HG03159 (cell line): Measurements from ENCODE around the gene CCNL2.
"Not testable (repeated sequence)": the region's sequence is repeated elsewhere in the genome, so short reads cannot be mapped to it uniquely, and the experiment has no call there.

Experiments
- ATAC-seq: cut with Tn5 transposase; IDR thresholded peaks from one replicate; pipeline ENCODE4 v1.9.1; 2021; ENCODE audit warnings: mild to moderate bottlenecking, moderate library complexity; ENCODE audit not compliant: unreplicated experiment

CCNL2 gene

DNA sequence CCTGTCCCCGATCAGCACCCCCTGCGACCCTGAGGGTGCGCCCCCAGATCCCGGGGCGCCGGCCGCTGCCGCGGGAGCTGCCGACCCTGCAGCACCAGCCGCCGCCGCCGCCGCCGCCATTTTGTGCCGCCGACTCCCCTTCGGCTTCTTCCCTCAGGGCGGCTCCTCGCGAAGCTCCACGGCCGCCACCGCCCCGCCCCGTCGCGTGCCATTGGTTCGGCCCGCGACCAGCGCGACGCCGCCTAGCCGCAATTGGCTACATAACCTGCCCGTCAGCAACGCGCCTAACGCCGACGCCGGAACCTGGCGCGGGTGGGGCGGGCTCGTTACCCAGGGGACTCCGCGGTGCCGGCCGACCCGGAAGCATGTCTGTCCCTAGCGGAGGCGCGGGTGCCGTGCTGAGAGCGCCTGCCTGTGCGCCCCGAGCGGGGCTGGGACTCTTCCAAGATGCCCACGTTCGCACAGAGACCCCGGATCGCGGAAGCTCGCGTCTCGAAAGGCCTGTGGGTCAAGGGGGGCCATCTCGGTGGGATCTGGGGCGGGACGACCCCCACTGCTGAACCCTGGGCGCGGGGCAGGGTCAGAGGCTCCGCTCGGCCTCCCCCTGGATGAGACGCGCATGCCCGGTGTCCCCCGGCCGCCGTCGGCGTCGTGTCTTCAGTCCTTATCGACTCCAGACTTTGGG is at the start of gene CCNL2:
TSS of gene CCNL2 (minus strand) at position 149 of the 685 bp plus-strand sequence. CDS start at position 120, 29 bp downstream.
- peak; percentile 94 for ATAC-seq

DNA sequence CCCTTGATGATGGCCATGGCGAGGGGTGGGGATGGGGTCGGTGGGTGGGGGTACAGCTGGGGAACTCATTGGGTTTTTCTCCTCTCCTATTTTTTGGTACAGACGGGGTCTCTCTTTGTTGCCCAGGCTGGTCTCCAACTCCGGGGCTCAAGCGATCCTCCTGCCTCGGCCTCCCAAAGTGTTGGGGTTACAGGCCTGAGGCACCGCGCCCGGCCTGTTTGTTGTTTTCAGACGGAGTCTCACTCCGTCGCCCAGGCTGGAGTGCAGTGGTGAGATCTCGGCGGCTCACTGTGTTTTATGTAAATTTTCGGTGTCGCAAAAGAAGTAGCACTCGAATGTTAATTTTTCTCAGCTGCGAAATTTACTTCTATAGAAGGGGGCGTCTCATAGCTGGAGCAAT is 47.5 kb upstream of the CCNL2 start:
- ATAC-seq = not testable (repeated sequence)

GRCh38 chr1:1442069-1442770 is 43.1 kb upstream of the CCNL2 start:
- no peak for ATAC-seq

GRCh38 chr1:1441002-1441888 is 42.1 kb upstream of the CCNL2 start:
- no peak for ATAC-seq

- no peak for ATAC-seq
These were observed 41.3 kb upstream of the CCNL2 start for GRCh38 chr1:1440262-1441001.

GRCh38 chr1:1439546-1440261 is 40.6 kb upstream of the CCNL2 start:
- ATAC-seq = no peak

DNA sequence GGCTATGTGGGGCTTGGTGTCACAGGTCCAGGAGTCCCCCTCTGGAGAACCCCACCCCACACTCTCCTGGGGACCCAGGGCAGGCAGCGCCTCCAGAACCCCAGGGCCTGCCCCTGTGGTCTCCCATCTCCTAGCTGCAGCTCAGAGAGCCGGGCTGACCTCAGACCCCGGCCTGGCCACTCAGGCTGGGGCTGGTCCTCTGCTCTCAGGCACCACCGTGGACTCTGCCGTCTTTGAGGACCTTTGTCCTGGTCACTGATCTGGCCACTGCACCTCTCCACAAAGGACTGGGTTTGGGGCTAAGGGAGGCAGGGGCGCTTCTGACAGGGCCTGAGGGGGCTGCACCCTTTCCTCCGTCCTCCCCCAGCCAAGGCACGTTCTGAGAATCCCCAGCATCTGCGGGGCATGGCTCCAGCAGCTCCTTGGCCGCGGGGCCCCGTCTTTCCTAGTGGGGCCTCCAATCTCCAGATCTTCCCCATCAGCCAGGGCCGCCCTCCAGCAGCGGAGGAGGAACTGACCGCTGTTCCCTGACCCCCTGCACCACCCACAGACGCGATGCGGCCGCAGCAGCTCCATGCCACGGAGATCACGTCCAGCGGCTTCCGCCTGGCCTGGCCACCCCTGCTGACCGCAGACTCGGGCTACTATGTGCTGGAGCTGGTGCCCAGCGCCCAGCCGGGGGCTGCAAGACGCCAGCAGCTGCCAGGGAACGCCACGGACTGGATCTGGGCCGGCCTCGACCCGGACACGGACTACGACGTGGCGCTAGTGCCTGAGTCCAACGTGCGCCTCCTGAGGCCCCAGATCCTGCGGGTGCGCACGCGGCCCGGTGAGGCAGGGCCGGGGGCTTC is 39.6 kb upstream of the CCNL2 start:
- no peak for ATAC-seq

GRCh38 chr1:1437904-1438376 is 38.8 kb upstream of the CCNL2 start:
- no peak for ATAC-seq

- ATAC-seq = no peak
These were observed 38.1 kb upstream of the CCNL2 start for GRCh38 chr1:1437033-1437903.

DNA sequence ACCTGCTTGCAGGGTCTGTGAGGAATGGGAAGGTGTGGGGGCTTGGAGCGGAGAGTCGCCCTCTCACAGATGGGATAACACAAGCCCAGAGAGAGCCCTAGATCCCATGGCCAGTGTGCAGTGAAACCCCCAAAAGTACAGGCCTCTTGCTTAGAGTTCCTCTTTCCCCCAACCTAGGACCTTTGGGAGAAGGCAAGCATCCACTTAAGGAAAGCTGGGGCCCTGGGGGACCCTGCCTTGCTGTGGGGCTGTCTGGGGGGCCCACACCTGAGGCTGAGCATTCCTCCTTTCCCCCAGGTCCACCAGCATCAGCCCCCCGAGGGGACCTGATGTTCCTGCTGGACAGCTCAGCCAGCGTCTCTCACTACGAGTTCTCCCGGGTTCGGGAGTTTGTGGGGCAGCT is 37.5 kb upstream of the CCNL2 start:
- ATAC-seq = no peak

DNA sequence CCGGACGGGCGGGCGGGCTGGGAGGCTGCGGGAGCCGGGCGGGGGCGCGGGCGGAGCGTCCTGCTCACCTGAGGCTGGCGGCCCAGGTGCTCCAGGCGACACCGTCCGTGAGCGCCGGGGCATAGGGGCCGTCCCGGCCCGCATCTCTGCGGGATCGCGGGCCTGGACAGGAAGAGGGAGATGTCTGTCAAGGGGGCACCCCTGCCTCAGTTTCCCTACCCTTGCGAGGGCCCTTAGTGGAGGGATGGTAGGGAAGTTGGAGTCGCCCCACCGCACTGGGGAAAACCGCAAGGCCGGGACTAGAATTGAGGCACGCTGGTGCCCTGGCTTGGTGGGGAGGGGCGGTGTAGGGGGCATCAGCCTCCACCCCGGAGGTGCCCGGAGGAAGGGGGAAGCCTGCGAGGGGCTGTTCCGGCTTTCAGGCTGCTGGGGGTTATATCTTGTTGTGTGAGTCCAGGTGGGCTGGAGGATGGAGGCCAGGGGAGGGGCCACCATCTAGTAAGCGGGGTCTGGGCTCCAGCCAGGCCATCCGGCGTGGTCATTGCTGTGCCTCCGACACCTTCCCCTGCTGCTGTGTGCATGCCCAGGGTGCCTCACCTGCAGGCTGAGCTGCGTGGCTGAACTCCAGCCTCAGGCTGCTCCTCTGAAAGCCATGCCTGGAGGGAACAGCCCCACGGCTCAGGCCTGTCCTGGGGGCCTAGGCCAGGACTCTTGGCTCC is 36.9 kb upstream of the CCNL2 start:
- ATAC-seq = no peak

- peak; percentile 42 for ATAC-seq
These were observed 36.2 kb upstream of the CCNL2 start, which contains the start of gene VWA1 for GRCh38 chr1:1435106-1435903. Gene VWA1, plus strand, starts transcription at chr1:1435690. Its CDS starts 59 bp downstream, at chr1:1435749.

DNA sequence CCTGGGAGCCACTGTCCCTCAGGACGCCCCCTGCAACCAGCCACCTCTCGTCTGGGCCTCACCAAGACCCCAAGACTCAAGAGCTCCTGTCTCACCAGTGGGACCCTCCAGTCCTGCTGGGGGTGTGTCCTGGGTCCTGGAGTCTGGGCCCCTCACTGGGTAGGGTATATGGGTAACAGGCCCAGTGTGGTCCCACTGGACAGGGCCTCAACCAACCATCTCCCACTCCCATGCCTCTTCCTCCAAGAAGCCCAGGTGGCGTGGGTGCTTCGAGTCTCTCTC is 35.6 kb upstream of the CCNL2 start:
- no peak for ATAC-seq

- no peak for ATAC-seq
These were observed 35.1 kb upstream of the CCNL2 start for GRCh38 chr1:1434131-1434823.

GRCh38 chr1:1433804-1434130 is 34.6 kb upstream of the CCNL2 start:
- no peak for ATAC-seq
